HEK293 (cell line): ENCODE results near the gene SLC25A26.
"Not testable (repeated sequence)": the region's sequence is repeated elsewhere in the genome, so short reads cannot be mapped to it uniquely, and the experiment has no call there.

Experiments used
- CTCF ChIP-seq: fragments of 450-650 bp; formaldehyde crosslinking; IDR thresholded peaks from 2 replicates; pipeline ENCODE4 v1.5.1; 2016; ENCODE audit warnings: missing biosample characterization, missing genetic modification characterization
- FEZF1 ChIP-seq: fragments of 450-650 bp; formaldehyde crosslinking; IDR thresholded peaks from 2 replicates; pipeline ENCODE4 v1.5.1; 2016; ENCODE audit warnings: missing biosample characterization, missing genetic modification characterization
- GLI4 ChIP-seq: fragments of 450-650 bp; formaldehyde crosslinking; IDR thresholded peaks from 2 replicates; pipeline ENCODE4 v1.5.1; 2016; ENCODE audit warnings: missing biosample characterization, missing genetic modification characterization
- GLIS2 ChIP-seq: fragments of 450-650 bp; formaldehyde crosslinking; IDR thresholded peaks from 2 replicates; pipeline ENCODE4 v1.5.1; 2016; ENCODE audit warnings: missing biosample characterization, missing genetic modification characterization
- PATZ1 ChIP-seq: fragments of 450-650 bp; formaldehyde crosslinking; IDR thresholded peaks from 2 replicates; pipeline ENCODE4 v1.5.1; 2016; ENCODE audit warnings: missing biosample characterization, missing genetic modification characterization
- TCF7L2 ChIP-seq: IDR thresholded peaks from 2 replicates; pipeline ENCODE4 v1.6.1; 2011; ENCODE audit warnings: low read depth, mild to moderate bottlenecking, inconsistent platforms, low read length, moderate library complexity, borderline replicate concordance
- ZBTB6 ChIP-seq: fragments of 450-650 bp; formaldehyde crosslinking; IDR thresholded peaks from 2 replicates; pipeline ENCODE4 v1.5.1; 2017; ENCODE audit warnings: missing biosample characterization, missing genetic modification characterization
- ZBTB7A ChIP-seq: fragments of 450-650 bp; formaldehyde crosslinking; IDR thresholded peaks from 2 replicates; pipeline ENCODE4 v1.5.1; 2016; ENCODE audit warnings: low read depth, missing biosample characterization, missing genetic modification characterization
- ZNF155 ChIP-seq: fragments of 450-650 bp; formaldehyde crosslinking; IDR thresholded peaks from 2 replicates; pipeline ENCODE4 v1.5.1; 2016; ENCODE audit warnings: missing biosample characterization, missing genetic modification characterization
- ZNF184 ChIP-seq: fragments of 450-650 bp; IDR thresholded peaks from 2 replicates; pipeline ENCODE4 v1.5.1; 2018; ENCODE audit warnings: missing biosample characterization, mild to moderate bottlenecking, missing genetic modification characterization
- ZNF362 ChIP-seq: fragments of 450-650 bp; formaldehyde crosslinking; IDR thresholded peaks from 2 replicates; pipeline ENCODE4 v1.5.1; 2016; ENCODE audit warnings: missing biosample characterization, missing genetic modification characterization
- ZNF629 ChIP-seq: fragments of 450-650 bp; formaldehyde crosslinking; IDR thresholded peaks from 2 replicates; pipeline ENCODE4 v1.5.1; 2017; ENCODE audit warnings: missing biosample characterization, missing genetic modification characterization
- ZNF660 ChIP-seq: fragments of 450-650 bp; IDR thresholded peaks from 2 replicates; pipeline ENCODE4 v1.5.1; 2018; ENCODE audit warnings: missing biosample characterization, mild to moderate bottlenecking, missing genetic modification characterization

- TF ChIP-seq ZNF184 (tag by site-specific recombination); ZBTB7A (tag by site-specific recombination); CTCF (tag by site-specific recombination); ZNF362 (tag by site-specific recombination); TCF7L2; GLIS2; FEZF1 (tag by site-specific recombination); GLI4 (tag by site-specific recombination); ZNF660 (tag by site-specific recombination); ZNF155; ZNF629 (tag by site-specific recombination); PATZ1 (tag by site-specific recombination); ZBTB6 (tag by site-specific recombination): not testable (repeated sequence)
These were observed 86.2 kb downstream of the SLC25A26 start for GRCh38 chr3:66306991-66307390.
